ENCODE results near the gene MAN1A1. TPM values are rescaled to one million over a fixed set of nuclear protein-coding genes. Genes with fewer than 3 reads are reported as not detected.

Gene MAN1A1
- total and polyA plus RNA-seq, 4 donors: 68.2 to 209 (median 148) TPM

GRCh38 chr6:119333707-119334295 lies 15.8 kb downstream of the MAN1A1 start:
- no peak overlapping the region for H3K4me3 ChIP-seq (ENCODE audit: low read depth in 1 of 3, low read length in 3 of 3)
- no peak overlapping the region for H3K27ac ChIP-seq (ENCODE audit: low read depth in 1 of 2, low read length in 2 of 2)
- 80% methylated on average over 3 of the region's 3 CpGs for WGBS
- H3K9ac ChIP-seq (ENCODE audit: low read depth in 1 of 2, low read length in 2 of 2): no peak overlapping the region
- peaks cover 5 to 38% (median 17%) of the 10 kb centered on the region in 4 donors for H3K4me1 ChIP-seq (ENCODE audit: control insufficient read depth in 4 of 4, insufficient read depth in 4 of 4, low read length in 3 of 4)
- H3K27me3 ChIP-seq (ENCODE audit: control insufficient read depth in 4 of 4, insufficient read depth in 4 of 4, low read length in 3 of 4): no peaks in the 10 kb centered on the region
- H3K9me3 ChIP-seq (ENCODE audit: control insufficient read depth in 4 of 4, low read length in 3 of 4): no peaks in the 10 kb centered on the region
- no peak for DNase-seq (ENCODE audit: low spot score)
- TF ChIP-seq EGR1 (IDR thresholded peaks at IDR 0.05; ENCODE audit: low read depth in 2 of 2) (no peak), CTCF (IDR thresholded peaks at IDR 0.05; ENCODE audit: low read depth, low read length, missing input control) (peak; percentile 53), RAD21 (IDR thresholded peaks at IDR 0.05) (peak; percentile 75 to 77)
- H3K36me3 ChIP-seq (ENCODE audit: control insufficient read depth in 4 of 4, insufficient read depth in 3 of 4, low read depth in 1 of 4, low read length in 3 of 4): no peaks in the 10 kb centered on the region

- WGBS: 94% methylated on average over 5 of the region's 5 CpGs
- no peak for TF ChIP-seq HNF4A (conservative IDR thresholded peaks at IDR 0.05)
- no peak for TF ChIP-seq REST (IDR thresholded peaks at IDR 0.05)
- no peak for TF ChIP-seq RXRA (IDR thresholded peaks at IDR 0.05)
- no peak for TF ChIP-seq MAX (IDR thresholded peaks at IDR 0.05)
- Histone ChIP-seq H3K4me1 (ENCODE audit: control insufficient read depth in 4 of 4, insufficient read depth in 4 of 4, low read length in 3 of 4) (peaks cover 5 to 37% (median 18%) of the 10 kb centered on the region in 4 donors), H3K9me3 (ENCODE audit: control insufficient read depth in 4 of 4, low read length in 3 of 4) (no peaks in the 10 kb centered on the region), H3K9ac (ENCODE audit: low read depth in 1 of 2, low read length in 2 of 2) (no peak overlapping the region), H3K27me3 (ENCODE audit: control insufficient read depth in 4 of 4, insufficient read depth in 4 of 4, low read length in 3 of 4) (no peaks in the 10 kb centered on the region), H3K4me3 (ENCODE audit: low read depth in 1 of 3, low read length in 3 of 3) (no peak overlapping the region), H3K36me3 (ENCODE audit: control insufficient read depth in 4 of 4, insufficient read depth in 3 of 4, low read depth in 1 of 4, low read length in 3 of 4) (no peaks in the 10 kb centered on the region), H3K27ac (ENCODE audit: low read depth in 1 of 2, low read length in 2 of 2) (no peak overlapping the region)
- no peak for DNase-seq (ENCODE audit: low spot score)
Measured at GRCh38 chr6:119333063-119333609, 16.4 kb downstream of the MAN1A1 start.

- Histone ChIP-seq H3K27me3 (ENCODE audit: control insufficient read depth in 4 of 4, insufficient read depth in 4 of 4, low read length in 3 of 4) (no peaks in the 10 kb centered on the region), H3K4me3 (ENCODE audit: low read depth in 1 of 3, low read length in 3 of 3) (no peak overlapping the region), H3K4me1 (ENCODE audit: control insufficient read depth in 4 of 4, insufficient read depth in 4 of 4, low read length in 3 of 4) (peaks cover 5 to 39% (median 16%) of the 10 kb centered on the region in 4 donors), H3K36me3 (ENCODE audit: control insufficient read depth in 4 of 4, insufficient read depth in 3 of 4, low read depth in 1 of 4, low read length in 3 of 4) (peaks cover 0 to 3% (median 0%) of the 10 kb centered on the region in 4 donors), H3K27ac (ENCODE audit: low read depth in 1 of 2, low read length in 2 of 2) (no peak overlapping the region), H3K9ac (ENCODE audit: low read depth in 1 of 2, low read length in 2 of 2) (no peak overlapping the region), H3K9me3 (ENCODE audit: control insufficient read depth in 4 of 4, low read length in 3 of 4) (no peaks in the 10 kb centered on the region)
- 58% methylated on average over 2 of the region's 2 CpGs for WGBS
- DNase-seq (ENCODE audit: low spot score): no peak
- TF ChIP-seq TAF1 (conservative IDR thresholded peaks at IDR 0.05): no peak
- TF ChIP-seq MAX (IDR thresholded peaks at IDR 0.05): no peak
- no peak for TF ChIP-seq YY1 (IDR thresholded peaks at IDR 0.05)
- TF ChIP-seq ATF3 (IDR thresholded peaks at IDR 0.05): no peak
- TF ChIP-seq JUND (IDR thresholded peaks at IDR 0.05): no peak
- no peak for TF ChIP-seq RAD21 (IDR thresholded peaks at IDR 0.05)
- TF ChIP-seq ZBTB33 (IDR thresholded peaks at IDR 0.05): no peak
- TF ChIP-seq NR2F2 (IDR thresholded peaks at IDR 0.05): no peak
- TF ChIP-seq REST (IDR thresholded peaks at IDR 0.05): no peak
Measured at GRCh38 chr6:119331663-119332286, 17.8 kb downstream of the MAN1A1 start.

All from liver (tissue), 9 donors.